ENCODE data around the gene GPR45. TPM values are rescaled to one million over a fixed set of nuclear protein-coding genes. Genes with fewer than 3 reads are reported as not detected.

The GPR45 gene
- total and polyA plus RNA-seq, 2 donors from 2014 or later: not detected

DNA sequence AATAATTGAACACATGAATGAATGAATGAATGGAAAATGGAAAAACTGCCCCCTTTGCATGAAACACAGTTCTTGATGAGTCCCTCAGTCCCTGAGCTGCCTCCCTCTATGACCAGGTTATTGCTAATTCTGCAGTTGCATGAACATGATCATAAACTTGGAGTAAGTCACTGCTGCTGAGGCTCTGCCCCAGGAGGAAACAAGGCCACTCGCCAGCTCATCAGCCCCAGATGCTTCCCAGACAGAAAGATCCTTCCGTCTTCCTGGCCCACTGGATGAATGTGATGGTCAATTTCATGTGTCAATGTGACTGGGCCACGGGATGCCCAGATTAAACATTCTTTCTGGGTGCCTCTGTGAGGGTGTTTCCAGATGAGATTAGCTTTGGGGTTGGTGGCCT lies 16.4 kb downstream of the GPR45 start:
- H3K4me3 ChIP-seq (ENCODE audit: low read length in 3 of 3): no peak overlapping the region
- H3K27ac ChIP-seq (ENCODE audit: low read depth in 2 of 2, low read length in 2 of 2): no peak overlapping the region
- no peak for FAIRE-seq
- TF ChIP-seq, protein P1, sequence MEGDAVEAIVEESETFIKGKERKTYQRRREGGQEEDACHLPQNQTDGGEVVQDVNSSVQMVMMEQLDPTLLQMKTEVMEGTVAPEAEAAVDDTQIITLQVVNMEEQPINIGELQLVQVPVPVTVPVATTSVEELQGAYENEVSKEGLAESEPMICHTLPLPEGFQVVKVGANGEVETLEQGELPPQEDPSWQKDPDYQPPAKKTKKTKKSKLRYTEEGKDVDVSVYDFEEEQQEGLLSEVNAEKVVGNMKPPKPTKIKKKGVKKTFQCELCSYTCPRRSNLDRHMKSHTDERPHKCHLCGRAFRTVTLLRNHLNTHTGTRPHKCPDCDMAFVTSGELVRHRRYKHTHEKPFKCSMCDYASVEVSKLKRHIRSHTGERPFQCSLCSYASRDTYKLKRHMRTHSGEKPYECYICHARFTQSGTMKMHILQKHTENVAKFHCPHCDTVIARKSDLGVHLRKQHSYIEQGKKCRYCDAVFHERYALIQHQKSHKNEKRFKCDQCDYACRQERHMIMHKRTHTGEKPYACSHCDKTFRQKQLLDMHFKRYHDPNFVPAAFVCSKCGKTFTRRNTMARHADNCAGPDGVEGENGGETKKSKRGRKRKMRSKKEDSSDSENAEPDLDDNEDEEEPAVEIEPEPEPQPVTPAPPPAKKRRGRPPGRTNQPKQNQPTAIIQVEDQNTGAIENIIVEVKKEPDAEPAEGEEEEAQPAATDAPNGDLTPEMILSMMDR (IDR thresholded peaks at IDR 0.05; ENCODE audit: borderline replicate concordance, extremely low read depth, insufficient read depth): no peak
- intact Hi-C loops (cut with DNase I): no loop called here
- H3K27me3 ChIP-seq (ENCODE audit: control insufficient read depth, insufficient read depth, low read length): no peaks in the 10 kb centered on the region
- H3K36me3 ChIP-seq (ENCODE audit: control insufficient read depth in 2 of 3, insufficient read depth in 3 of 3, low read length in 3 of 3): no peaks in the 10 kb centered on the region
- no peaks in the 10 kb centered on the region for H3K9me3 ChIP-seq (ENCODE audit: control insufficient read depth in 2 of 3, insufficient read depth in 1 of 3, low read length in 3 of 3)
- H3K4me1 ChIP-seq (ENCODE audit: control insufficient read depth in 2 of 3, insufficient read depth in 2 of 3, low read depth in 1 of 3, low read length in 3 of 3): no peaks in the 10 kb centered on the region
- no peak for DNase-seq
- H3K9ac ChIP-seq (ENCODE audit: low read length in 3 of 3): no peak overlapping the region

DNA sequence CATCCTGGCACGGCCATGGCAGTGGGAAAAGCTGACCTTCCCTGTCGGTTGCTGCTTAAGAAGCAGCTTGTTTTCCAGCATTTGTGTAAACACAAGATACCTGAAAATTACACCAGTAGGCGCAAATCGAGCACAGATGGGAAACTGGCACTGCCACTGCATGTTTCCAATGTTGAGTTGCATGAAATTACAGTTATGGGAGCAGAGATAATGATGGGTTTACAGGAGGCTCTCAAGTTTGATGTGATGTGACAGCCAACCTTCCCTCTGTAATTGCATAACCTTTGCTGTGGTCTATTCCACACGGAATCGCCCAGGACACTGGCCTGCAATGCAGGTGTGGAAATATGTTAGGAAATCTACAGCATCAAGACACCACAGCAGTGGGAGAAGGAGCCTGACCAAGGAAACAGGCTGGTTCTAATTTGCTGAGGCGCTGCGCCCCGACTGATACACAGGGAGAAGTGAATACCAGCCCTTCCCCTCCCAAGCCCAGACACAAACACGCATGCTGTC lies 17.4 kb downstream of the GPR45 start:
- H3K9me3 ChIP-seq (ENCODE audit: control insufficient read depth in 2 of 3, insufficient read depth in 1 of 3, low read length in 3 of 3): no peaks in the 10 kb centered on the region
- no peaks in the 10 kb centered on the region for H3K36me3 ChIP-seq (ENCODE audit: control insufficient read depth in 2 of 3, insufficient read depth in 3 of 3, low read length in 3 of 3)
- H3K4me3 ChIP-seq (ENCODE audit: low read length in 3 of 3): no peak overlapping the region
- no peak for DNase-seq
- no peaks in the 10 kb centered on the region for H3K4me1 ChIP-seq (ENCODE audit: control insufficient read depth in 2 of 3, insufficient read depth in 2 of 3, low read depth in 1 of 3, low read length in 3 of 3)
- intact Hi-C loops (cut with DNase I): no loop called here
- H3K9ac ChIP-seq (ENCODE audit: low read length in 3 of 3): no peak overlapping the region
- TF ChIP-seq, protein P1 (IDR thresholded peaks at IDR 0.05; ENCODE audit: borderline replicate concordance, extremely low read depth, insufficient read depth): no peak
- no peak for FAIRE-seq
- H3K27ac ChIP-seq (ENCODE audit: low read depth in 2 of 2, low read length in 2 of 2): no peak overlapping the region
- no peaks in the 10 kb centered on the region for H3K27me3 ChIP-seq (ENCODE audit: control insufficient read depth, insufficient read depth, low read length)

DNA sequence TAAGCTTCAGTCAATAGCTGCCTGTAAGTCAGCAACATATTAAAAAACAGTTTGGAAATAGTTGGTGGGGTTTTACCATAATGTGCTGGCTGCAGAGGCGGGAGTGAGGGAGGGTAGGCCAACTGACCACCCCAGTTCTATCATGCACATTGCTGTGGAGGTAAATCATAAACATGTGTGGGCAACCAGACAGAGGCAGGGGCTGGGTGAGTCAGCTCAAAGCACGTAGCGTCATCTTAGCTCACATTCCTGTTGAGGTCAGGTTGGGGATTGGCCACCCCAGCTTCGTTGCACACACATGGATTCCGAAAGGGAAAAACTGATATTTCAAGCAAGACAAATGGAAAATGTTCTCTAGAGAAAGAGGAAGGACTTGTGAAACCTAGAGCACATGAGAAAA lies 19.5 kb downstream of the GPR45 start:
- H3K9ac ChIP-seq (ENCODE audit: low read length in 3 of 3): no peak overlapping the region
- intact Hi-C loops (cut with DNase I): no loop called here

More for the DNA sequence above, 19.5 kb downstream of the GPR45 start:
- no peak overlapping the region for H3K4me3 ChIP-seq (ENCODE audit: low read length in 3 of 3)
- H3K4me1 ChIP-seq (ENCODE audit: control insufficient read depth in 2 of 3, insufficient read depth in 2 of 3, low read depth in 1 of 3, low read length in 3 of 3): no peaks in the 10 kb centered on the region
- DNase-seq: no peak
- peaks cover 0 to 4% (median 0%) of the 10 kb centered on the region in 3 donors for H3K36me3 ChIP-seq (ENCODE audit: control insufficient read depth in 2 of 3, insufficient read depth in 3 of 3, low read length in 3 of 3)
- FAIRE-seq: no peak
- TF ChIP-seq, protein P1 (IDR thresholded peaks at IDR 0.05; ENCODE audit: borderline replicate concordance, extremely low read depth, insufficient read depth): no peak
- no peaks in the 10 kb centered on the region for H3K9me3 ChIP-seq (ENCODE audit: control insufficient read depth in 2 of 3, insufficient read depth in 1 of 3, low read length in 3 of 3)
- no peaks in the 10 kb centered on the region for H3K27me3 ChIP-seq (ENCODE audit: control insufficient read depth, insufficient read depth, low read length)
- no peak overlapping the region for H3K27ac ChIP-seq (ENCODE audit: low read depth in 2 of 2, low read length in 2 of 2)
